T-cell (primary cell): ENCODE results near the gene SYT3. TPM values are rescaled to one million over a fixed set of nuclear protein-coding genes. Genes with fewer than 3 reads are reported as not detected.
"Not testable (repeated sequence)": the region's sequence is repeated elsewhere in the genome, so short reads cannot be mapped to it uniquely, and the experiment has no call there.

Source experiments
- ATAC-seq, 4 experiments: fragments of 200-7000 bp in 3 of 4; fragments of 150-1000 bp in 1 of 4; cut with Tn5 transposase; replicated peaks in 1 of 4; 1 replicate in 3 of 4; 2 replicates in 1 of 4; pipeline ENCODE4 v1.10.0; 2021; ENCODE audit warnings: moderate library complexity in 3 of 4, mild to moderate bottlenecking in 2 of 4, moderate number of reproducible peaks in 1 of 4
- CTCF ChIA-PET, 2 donors: fragments of 300-600 bp; sonication (Branson Sonifier 250); formaldehyde crosslinking; loops; one replicate each; lab custom pipeline; 2022; ENCODE audit warnings: antibody characterized with exemption in 2 of 2; lab: Charles Lee
- POLR2A ChIA-PET, 2 donors: fragments of 300-600 bp; sonication (Branson Sonifier 250); formaldehyde crosslinking; loops; one replicate each; lab custom pipeline; 2022; ENCODE audit warnings: antibody characterized with exemption in 2 of 2; lab: Charles Lee
- DNase-seq, 35 experiments: peaks; one replicate each; pipeline versions ENCODE4 v3.0.0 to v3.0.0-alpha.2; 2013 to 2023
- H3K27ac ChIP-seq: one replicate; pipeline ENCODE4 v1.5.1; 2013; ENCODE audit warnings: low read length
- H3K27me3 ChIP-seq, 2 experiments: replicated peaks in 1 of 2; 1 replicate in 1 of 2; 2 replicates in 1 of 2; pipeline versions ENCODE4 v1.6.1 to v1.7.0; 2013; ENCODE audit warnings: low read length in 1 of 2, mixed read lengths in 1 of 2; ENCODE audit not compliant: control insufficient read depth in 2 of 2, insufficient read depth in 2 of 2; ENCODE audit errors: extremely low read depth in 1 of 2
- H3K36me3 ChIP-seq, 2 donors: 1 replicate in 1 of 2; 2 replicates in 1 of 2; pipeline versions ENCODE4 v1.6.1 to v1.7.0; 2013; ENCODE audit warnings: low read length in 1 of 2; ENCODE audit not compliant: control insufficient read depth in 2 of 2, insufficient read depth in 1 of 2; ENCODE audit errors: extremely low read depth in 1 of 2
- H3K4me1 ChIP-seq, 2 experiments: 1 replicate in 1 of 2; 2 replicates in 1 of 2; pipeline versions ENCODE4 v1.6.1 to v1.7.0; 2013; ENCODE audit warnings: low read length in 2 of 2, mixed read lengths in 1 of 2; ENCODE audit not compliant: insufficient read depth in 2 of 2, control insufficient read depth in 1 of 2; ENCODE audit errors: extremely low read depth in 1 of 2
- H3K4me3 ChIP-seq, 2 donors: 1 replicate in 1 of 2; 2 replicates in 1 of 2; pipeline versions ENCODE4 v1.5.1 to v1.7.0; 2013; ENCODE audit warnings: mild to moderate bottlenecking in 2 of 2, low read length in 1 of 2, moderate library complexity in 1 of 2; ENCODE audit not compliant: control insufficient read depth in 1 of 2; ENCODE audit errors: extremely low read depth in 1 of 2
- H3K9me3 ChIP-seq: 2 replicates; pipeline ENCODE4 v1.7.0; 2013
- H3K27ac Mint-ChIP-seq, 2 donors: one replicate each; pipeline ENCODE4 v1.8.0; 2020 to 2021; ENCODE audit warnings: mild to moderate bottlenecking in 2 of 2, mixed read lengths in 2 of 2
- H3K27me3 Mint-ChIP-seq, 2 donors: one replicate each; pipeline ENCODE4 v1.8.0; 2021 to 2022; ENCODE audit warnings: mixed read lengths in 2 of 2
- H3K36me3 Mint-ChIP-seq: one replicate; pipeline ENCODE4 v1.8.0; 2021; ENCODE audit warnings: mixed read lengths
- H3K4me1 Mint-ChIP-seq, 3 donors: one replicate each; pipeline ENCODE4 v1.8.0; 2020 to 2022; ENCODE audit warnings: mixed read lengths in 3 of 3, mild to moderate bottlenecking in 1 of 3
- H3K4me3 Mint-ChIP-seq, 3 donors: one replicate each; pipeline ENCODE4 v1.8.0; 2020 to 2022; ENCODE audit warnings: mild to moderate bottlenecking in 3 of 3, mixed read lengths in 3 of 3, moderate library complexity in 3 of 3
- H3K9me3 Mint-ChIP-seq, 3 donors: one replicate each; pipeline ENCODE4 v1.8.0; 2020 to 2022; ENCODE audit warnings: mixed read lengths in 3 of 3
- WGBS: methylation state at CpG from one replicate; pipeline ENCODE4 v1.1.5; 2013; ENCODE audit warnings: missing lambda C conversion rate; ENCODE audit not compliant: insufficient coverage; 5-methylcytosine and 5-hydroxymethylcytosine counted together
- total RNA-seq, 35 experiments: library from RNA in 6 of 35; stranded (reverse) in 6 of 35; fragments of 120-200 nt in 1 of 35; gene quantifications; one replicate each; pipeline versions ENCODE4 v1.2.1 to v1.2.4 and lab custom pipeline; 2013 to 2026

SYT3 gene
- total RNA-seq, 5 donors from 2014 or later (not counting 1 experiment from before 2014, with no cell fraction given), result 0.41 to 0.68 (median 0.57) TPM; not detected in 2

- ChIA-PET POLR2A (no interaction called here), CTCF (no interaction called here)
- peaks cover 0 to 36% of the 10 kb centered on the region in 2 experiments for H3K27me3 ChIP-seq
- WGBS, result 33% methylated on average over 2 of the region's 13 CpGs
- Mint-ChIP-seq H3K36me3 (no peaks in the 10 kb centered on the region), H3K4me3 (no peak overlapping the region), H3K9me3 (no peaks in the 10 kb centered on the region), H3K4me1 (no peaks in the 10 kb centered on the region), H3K27ac (no peak overlapping the region), H3K27me3 (peaks cover 26% of the 10 kb centered on the region in 2 donors)
- ATAC-seq, result no peak
- H3K27ac ChIP-seq, result no peak overlapping the region
- H3K4me3 ChIP-seq, result no peak overlapping the region
- no peaks in the 10 kb centered on the region for H3K9me3 ChIP-seq
- H3K4me1 ChIP-seq, result no peaks in the 10 kb centered on the region
- H3K36me3 ChIP-seq, result no peaks in the 10 kb centered on the region
- no peak for DNase-seq
These were observed 58.6 kb downstream of the SYT3 start for GRCh38 chr19:50580970-50581634.

DNA sequence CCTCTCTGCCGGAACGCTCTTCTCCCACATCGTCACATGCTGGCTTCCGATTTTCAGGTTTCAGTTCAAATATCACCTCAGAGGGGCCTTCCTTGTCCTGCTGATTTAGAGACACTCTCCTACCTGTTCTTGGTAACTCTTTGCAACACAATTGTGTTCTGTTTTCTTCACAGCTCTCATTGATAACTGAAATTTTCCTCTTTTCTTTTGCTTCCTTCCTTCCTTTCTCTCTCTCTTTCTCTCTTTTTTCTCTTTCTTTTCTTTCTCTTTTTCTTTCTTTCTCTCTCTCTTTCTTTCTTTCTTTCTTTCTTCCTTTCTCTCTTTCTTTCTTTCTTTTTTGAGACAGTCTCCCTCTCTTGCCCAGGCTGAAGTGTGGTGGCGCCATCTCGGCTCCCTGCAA is 59.4 kb downstream of the SYT3 start:
- no peak for DNase-seq
- Mint-ChIP-seq H3K27me3 (peaks cover 23 to 26% of the 10 kb centered on the region in 2 donors), H3K4me3 (no peak overlapping the region), H3K36me3 (no peaks in the 10 kb centered on the region), H3K27ac (no peak overlapping the region), H3K4me1 (no peaks in the 10 kb centered on the region), H3K9me3 (no peaks in the 10 kb centered on the region)
- 94% methylated on average over 4 of the region's 6 CpGs for WGBS
- Histone ChIP-seq H3K36me3 (no peaks in the 10 kb centered on the region), H3K9me3 (no peaks in the 10 kb centered on the region), H3K27ac (no peak overlapping the region), H3K4me1 (no peaks in the 10 kb centered on the region), H3K4me3 (no peak overlapping the region), H3K27me3 (peaks cover 0 to 30% of the 10 kb centered on the region in 2 experiments)
- CTCF ChIA-PET, result interaction anchor here in 1 of 2 donors (0.7 kb wide), 1 partner anchor 286 kb away, joined by 4 read pairs; no protein-coding TSS in a partner anchor
- no peak for ATAC-seq
- POLR2A ChIA-PET, result no interaction called here

DNA sequence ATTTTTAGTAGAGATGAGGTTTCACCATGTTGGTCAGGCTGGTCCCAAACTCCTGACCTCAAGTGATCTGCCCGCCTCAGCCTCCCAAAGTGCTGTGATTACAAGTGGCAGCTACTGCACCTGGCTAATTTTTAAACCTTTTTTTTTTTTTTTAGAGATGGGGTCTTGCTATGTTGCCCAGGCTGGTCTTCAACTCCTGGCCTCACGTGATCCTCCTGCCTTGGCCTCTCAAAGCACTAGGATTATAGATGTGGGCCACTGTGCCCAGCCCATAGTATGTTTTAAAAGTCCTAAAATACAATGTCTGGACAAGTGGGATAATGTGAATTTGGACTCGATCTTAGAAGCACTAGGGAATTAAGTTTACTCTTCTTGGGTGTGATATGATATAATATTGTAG is 62.9 kb downstream of the SYT3 start:
- H3K4me3 Mint-ChIP-seq, H3K36me3 Mint-ChIP-seq, H3K36me3 ChIP-seq, H3K4me1 Mint-ChIP-seq, H3K27ac ChIP-seq, H3K27me3 ChIP-seq, ATAC-seq, H3K27ac Mint-ChIP-seq, DNase-seq, H3K4me1 ChIP-seq, CTCF ChIA-PET, H3K9me3 Mint-ChIP-seq, H3K9me3 ChIP-seq, H3K4me3 ChIP-seq, POLR2A ChIA-PET: not testable (repeated sequence)
- peaks cover 22 to 24% of the 10 kb centered on the region in 2 donors for H3K27me3 Mint-ChIP-seq
- no CpG with 5 or more reads among the region's 3 CpGs for WGBS

- ChIA-PET CTCF (no interaction called here), POLR2A (no interaction called here)
- no peaks in the 10 kb centered on the region for H3K4me1 ChIP-seq
- H3K4me3 ChIP-seq, result no peak overlapping the region
- 46% methylated on average over 4 of the region's 13 CpGs for WGBS
- H3K27ac Mint-ChIP-seq, result no peak overlapping the region
- peaks cover 0 to 2% (median 2%) of the 10 kb centered on the region in 3 donors for H3K4me1 Mint-ChIP-seq
- H3K4me3 Mint-ChIP-seq, result no peak overlapping the region
- H3K27me3 ChIP-seq, result peaks cover 0 to 17% of the 10 kb centered on the region in 2 experiments
- no peaks in the 10 kb centered on the region for H3K9me3 Mint-ChIP-seq
- DNase-seq (no peak), ATAC-seq (no peak)
- no peaks in the 10 kb centered on the region for H3K9me3 ChIP-seq
- H3K36me3 Mint-ChIP-seq, result no peaks in the 10 kb centered on the region
- H3K27me3 Mint-ChIP-seq, result peaks cover 28 to 33% of the 10 kb centered on the region in 2 donors
- no peak overlapping the region for H3K27ac ChIP-seq
- H3K36me3 ChIP-seq, result no peaks in the 10 kb centered on the region
These were observed 65.8 kb downstream of the SYT3 start for GRCh38 chr19:50573741-50574461.

Other genes starting within 250 kb of the SYT3 start
- 1 to 10 TPM in 4 of 5 donors, under 1 TPM in 1; 0.72 to 9.7 (median 4.1) TPM for gene SPIB, start 220.9 kb downstream of the SYT3 start, total RNA-seq
- under 1 TPM in 2 of 5 donors, not detected in 3; 0.28 to 0.38 TPM for gene MYBPC2, start 207.0 kb downstream of the SYT3 start, total RNA-seq
- 10 to 100 TPM; 83.7 to 98.1 (median 89.7) TPM for gene EMC10, start 163.4 kb downstream of the SYT3 start, total RNA-seq
- 1 to 10 TPM in 1 of 5 donors, under 1 TPM in 3, not detected in 1; 0.60 to 1.2 (median 0.67) TPM for gene GARIN5A, start 163.0 kb downstream of the SYT3 start, total RNA-seq
- gene JOSD2, start 128.7 kb downstream of the SYT3 start, total RNA-seq, result 10 to 100 TPM; 15.4 to 45.7 (median 40.6) TPM
- not detected for gene ASPDH, start 126.0 kb downstream of the SYT3 start, total RNA-seq
- gene LRRC4B, start 71.4 kb downstream of the SYT3 start, total RNA-seq, result not detected
- gene C19orf81, start 9.6 kb upstream of the SYT3 start, total RNA-seq, result 1 to 10 TPM in 1 of 5 donors, not detected in 4; 1.5 TPM
- 1 to 10 TPM in 2 of 5 donors, under 1 TPM in 3; 0.06 to 3.3 (median 0.36) TPM for gene SHANK1, start 79.9 kb upstream of the SYT3 start, total RNA-seq
- gene CLEC11A, start 83.5 kb upstream of the SYT3 start, total RNA-seq, result 1 to 10 TPM; 1.4 to 5.0 (median 3.7) TPM
- not detected for gene GPR32, start 130.6 kb upstream of the SYT3 start, total RNA-seq
- gene ACP4, start 150.5 kb upstream of the SYT3 start, total RNA-seq, result not detected
- gene KLK1, start 183.9 kb upstream of the SYT3 start, total RNA-seq, result under 1 TPM in 3 of 5 donors, not detected in 2; 0.59 to 0.96 (median 0.60) TPM
- not detected for gene KLK15, start 193.7 kb upstream of the SYT3 start, total RNA-seq
- not detected for gene KLK3, start 215.0 kb upstream of the SYT3 start, total RNA-seq
- gene KLK2, start 233.6 kb upstream of the SYT3 start, total RNA-seq, result not detected